ENCODE data around the gene PCDH9. TPM values are rescaled to one million over a fixed set of nuclear protein-coding genes. Genes with fewer than 3 reads are reported as not detected.

The PCDH9 gene
- total RNA-seq, 1 donor from 2014 or later, result 29.7 TPM

DNA sequence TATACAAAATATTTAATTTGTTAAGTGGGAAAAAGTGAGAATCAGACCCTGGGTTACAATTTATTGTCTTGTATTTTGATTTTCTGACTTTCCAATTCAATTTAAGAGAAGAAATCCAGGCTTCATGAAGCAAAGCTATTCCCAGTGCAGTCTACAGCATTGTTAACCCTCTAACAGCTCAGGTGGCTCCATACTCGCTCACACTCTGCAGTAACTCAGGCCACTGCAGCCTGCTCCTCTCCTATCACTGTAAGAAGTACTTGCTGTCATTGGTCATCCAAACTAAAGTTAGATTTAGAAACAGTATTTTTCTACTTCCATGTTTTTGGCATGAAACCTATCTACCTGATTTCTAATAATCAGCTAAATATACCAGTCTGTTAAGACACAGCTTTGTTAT is 830.3 kb downstream of the PCDH9 start:
- no peak for DNase-seq (ENCODE audit: low spot score in 2 of 2, unreplicated experiment in 2 of 2)

DNA sequence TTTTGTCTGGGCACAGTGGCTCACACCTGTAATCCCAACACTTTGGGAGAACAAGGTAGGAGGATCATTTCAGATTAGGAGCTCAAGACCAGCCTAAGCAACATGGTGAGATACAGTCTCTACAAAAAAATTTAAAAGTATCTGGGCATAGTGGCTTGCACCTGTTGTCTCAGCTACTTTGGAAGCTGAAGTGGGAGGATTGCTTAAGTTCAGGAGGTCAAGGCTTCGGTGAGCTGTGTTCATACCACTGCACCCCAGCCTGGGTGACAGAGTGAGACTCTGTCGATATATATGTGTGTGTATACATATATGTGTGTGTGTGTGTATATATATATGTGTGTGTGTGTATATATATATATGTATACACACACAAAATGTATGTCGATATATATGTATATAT is 833.0 kb downstream of the PCDH9 start:
- Mint-ChIP-seq H3K4me1 (no peaks in the 10 kb centered on the region), H3K36me3 (no peaks in the 10 kb centered on the region)

More for the DNA sequence above, 830.3 kb downstream of the PCDH9 start:
- H3K4me3 Mint-ChIP-seq, result no peak overlapping the region
- H3K9me3 Mint-ChIP-seq, result no peaks in the 10 kb centered on the region
- TF ChIP-seq, protein P1, sequence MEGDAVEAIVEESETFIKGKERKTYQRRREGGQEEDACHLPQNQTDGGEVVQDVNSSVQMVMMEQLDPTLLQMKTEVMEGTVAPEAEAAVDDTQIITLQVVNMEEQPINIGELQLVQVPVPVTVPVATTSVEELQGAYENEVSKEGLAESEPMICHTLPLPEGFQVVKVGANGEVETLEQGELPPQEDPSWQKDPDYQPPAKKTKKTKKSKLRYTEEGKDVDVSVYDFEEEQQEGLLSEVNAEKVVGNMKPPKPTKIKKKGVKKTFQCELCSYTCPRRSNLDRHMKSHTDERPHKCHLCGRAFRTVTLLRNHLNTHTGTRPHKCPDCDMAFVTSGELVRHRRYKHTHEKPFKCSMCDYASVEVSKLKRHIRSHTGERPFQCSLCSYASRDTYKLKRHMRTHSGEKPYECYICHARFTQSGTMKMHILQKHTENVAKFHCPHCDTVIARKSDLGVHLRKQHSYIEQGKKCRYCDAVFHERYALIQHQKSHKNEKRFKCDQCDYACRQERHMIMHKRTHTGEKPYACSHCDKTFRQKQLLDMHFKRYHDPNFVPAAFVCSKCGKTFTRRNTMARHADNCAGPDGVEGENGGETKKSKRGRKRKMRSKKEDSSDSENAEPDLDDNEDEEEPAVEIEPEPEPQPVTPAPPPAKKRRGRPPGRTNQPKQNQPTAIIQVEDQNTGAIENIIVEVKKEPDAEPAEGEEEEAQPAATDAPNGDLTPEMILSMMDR (IDR thresholded peaks at IDR 0.05; ENCODE audit: unreplicated experiment), result no peak
- H3K27me3 Mint-ChIP-seq (ENCODE audit: low read depth), result no peaks in the 10 kb centered on the region
- no peak overlapping the region for H3K27ac Mint-ChIP-seq
- H3K36me3 Mint-ChIP-seq, result no peaks in the 10 kb centered on the region
- no peaks in the 10 kb centered on the region for H3K4me1 Mint-ChIP-seq

DNA sequence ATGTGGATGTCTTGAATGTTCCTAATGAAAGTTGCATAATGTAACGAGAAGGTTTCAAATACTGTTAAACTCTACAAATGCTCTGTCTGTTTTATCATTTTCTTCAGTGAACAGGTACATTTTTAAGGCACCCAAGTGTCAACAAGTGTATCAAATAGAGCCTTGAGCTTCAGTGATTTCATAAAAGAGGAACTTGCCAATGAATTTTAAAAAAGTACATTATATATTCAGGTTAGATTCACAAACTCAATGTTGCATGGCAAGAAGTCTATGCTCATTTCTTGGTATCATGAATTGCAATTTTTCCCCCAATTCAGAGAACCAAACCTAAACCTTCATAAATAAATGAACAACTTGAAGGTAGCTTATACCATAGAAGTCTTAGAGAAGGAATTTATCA is 838.8 kb downstream of the PCDH9 start:
- Mint-ChIP-seq H3K27ac (no peak overlapping the region), H3K9me3 (no peaks in the 10 kb centered on the region), H3K36me3 (no peaks in the 10 kb centered on the region), H3K4me1 (no peaks in the 10 kb centered on the region), H3K4me3 (no peak overlapping the region), H3K27me3 (ENCODE audit: low read depth) (no peaks in the 10 kb centered on the region)
- DNase-seq (ENCODE audit: low spot score in 2 of 2, unreplicated experiment in 2 of 2), result no peak
- TF ChIP-seq, protein P1 (IDR thresholded peaks at IDR 0.05; ENCODE audit: unreplicated experiment), result no peak

More for the DNA sequence above, 833.0 kb downstream of the PCDH9 start:
- no peak for DNase-seq (ENCODE audit: low spot score in 2 of 2, unreplicated experiment in 2 of 2)
- Mint-ChIP-seq H3K4me3 (no peak overlapping the region), H3K27ac (no peak overlapping the region), H3K27me3 (ENCODE audit: low read depth) (no peaks in the 10 kb centered on the region), H3K9me3 (no peaks in the 10 kb centered on the region)
- TF ChIP-seq, protein P1 (IDR thresholded peaks at IDR 0.05; ENCODE audit: unreplicated experiment), result no peak

DNA sequence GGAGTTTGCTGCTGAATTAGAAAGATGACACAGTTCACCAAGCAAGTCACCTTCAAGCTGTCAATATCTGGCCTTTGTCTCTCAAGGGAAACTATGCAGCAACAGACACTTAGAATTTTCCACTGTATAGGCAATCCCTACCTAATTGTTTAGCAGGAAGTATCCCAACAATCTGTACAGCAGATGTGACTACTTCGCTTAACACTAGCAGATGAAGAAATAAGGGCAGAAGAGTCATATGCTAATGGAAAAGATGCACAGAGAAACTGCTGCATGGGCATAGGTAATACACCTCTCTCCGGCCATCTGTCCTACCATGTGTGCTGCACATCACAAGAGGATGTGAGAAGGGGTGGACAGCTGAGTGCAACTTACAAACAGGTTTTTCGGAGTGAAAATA is 851.2 kb downstream of the PCDH9 start:
- H3K36me3 Mint-ChIP-seq, result no peaks in the 10 kb centered on the region
- no peaks in the 10 kb centered on the region for H3K27me3 Mint-ChIP-seq (ENCODE audit: low read depth)
- H3K27ac Mint-ChIP-seq, result no peak overlapping the region
- TF ChIP-seq, protein P1 (IDR thresholded peaks at IDR 0.05; ENCODE audit: unreplicated experiment), result no peak
- peaks cover 9% of the 10 kb centered on the region for H3K4me1 Mint-ChIP-seq
- no peak overlapping the region for H3K4me3 Mint-ChIP-seq
- DNase-seq (ENCODE audit: low spot score in 2 of 2, unreplicated experiment in 2 of 2), result no peak
- no peaks in the 10 kb centered on the region for H3K9me3 Mint-ChIP-seq

DNA sequence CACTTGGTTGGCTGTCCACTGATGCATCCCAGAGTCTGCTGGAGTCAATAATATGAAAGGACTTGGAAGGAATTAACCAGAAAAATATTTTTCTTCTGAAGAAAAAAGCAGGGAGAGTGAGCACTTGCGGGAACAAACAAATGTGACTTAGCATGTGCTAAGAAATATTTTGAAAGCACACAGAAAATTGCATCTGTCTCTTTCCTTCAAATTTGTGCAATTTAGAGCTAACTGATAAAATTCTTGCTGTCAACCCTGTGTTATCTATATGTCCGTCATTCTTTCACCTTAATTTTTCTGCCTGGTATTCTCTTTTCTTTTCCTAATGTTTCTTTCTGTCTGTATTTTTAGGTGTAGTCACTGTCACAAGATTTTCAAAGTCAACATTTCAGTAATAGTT is 852.6 kb downstream of the PCDH9 start:
- DNase-seq (ENCODE audit: low spot score in 2 of 2, unreplicated experiment in 2 of 2), result no peak
- no peaks in the 10 kb centered on the region for H3K9me3 Mint-ChIP-seq
- TF ChIP-seq, protein P1 (IDR thresholded peaks at IDR 0.05; ENCODE audit: unreplicated experiment), result no peak
- no peak overlapping the region for H3K4me3 Mint-ChIP-seq
- peaks cover 9% of the 10 kb centered on the region for H3K4me1 Mint-ChIP-seq
- H3K27ac Mint-ChIP-seq, result no peak overlapping the region
- no peaks in the 10 kb centered on the region for H3K36me3 Mint-ChIP-seq
- no peaks in the 10 kb centered on the region for H3K27me3 Mint-ChIP-seq (ENCODE audit: low read depth)

DNA sequence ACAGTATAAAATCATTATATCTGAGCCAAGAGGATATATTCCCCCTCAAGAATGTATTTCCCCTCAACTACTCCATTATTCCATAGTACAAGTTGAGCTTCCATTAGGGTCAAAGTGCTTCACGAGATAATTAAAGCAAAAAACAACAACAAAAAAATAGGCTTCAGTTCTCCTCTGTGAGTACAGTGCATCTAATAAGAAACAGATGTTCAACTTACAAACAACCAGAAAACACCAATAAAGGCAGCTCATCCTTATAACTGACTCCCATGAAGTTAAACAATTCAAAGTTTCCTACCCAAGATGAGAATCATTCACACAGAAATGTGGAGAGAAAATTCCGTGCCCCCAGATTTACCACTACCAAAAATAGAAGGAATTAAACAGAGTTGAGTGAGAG is 854.4 kb downstream of the PCDH9 start:
- peaks cover under 1% of the 10 kb centered on the region for H3K36me3 Mint-ChIP-seq
- H3K27ac Mint-ChIP-seq, result no peak overlapping the region
- no peak overlapping the region for H3K4me3 Mint-ChIP-seq
- H3K9me3 Mint-ChIP-seq, result no peaks in the 10 kb centered on the region
- TF ChIP-seq, protein P1 (IDR thresholded peaks at IDR 0.05; ENCODE audit: unreplicated experiment), result no peak
- no peak for DNase-seq (ENCODE audit: low spot score in 2 of 2, unreplicated experiment in 2 of 2)
- H3K4me1 Mint-ChIP-seq, result peaks cover 2% of the 10 kb centered on the region
- no peaks in the 10 kb centered on the region for H3K27me3 Mint-ChIP-seq (ENCODE audit: low read depth)
